ENCODE measurements around the gene LIMK2. TPM values are rescaled to one million over a fixed set of nuclear protein-coding genes. Genes with fewer than 3 reads are reported as not detected.

Gene LIMK2
- polyA plus RNA-seq, 1 donor from 2014 or later = 44.2 TPM

DNA sequence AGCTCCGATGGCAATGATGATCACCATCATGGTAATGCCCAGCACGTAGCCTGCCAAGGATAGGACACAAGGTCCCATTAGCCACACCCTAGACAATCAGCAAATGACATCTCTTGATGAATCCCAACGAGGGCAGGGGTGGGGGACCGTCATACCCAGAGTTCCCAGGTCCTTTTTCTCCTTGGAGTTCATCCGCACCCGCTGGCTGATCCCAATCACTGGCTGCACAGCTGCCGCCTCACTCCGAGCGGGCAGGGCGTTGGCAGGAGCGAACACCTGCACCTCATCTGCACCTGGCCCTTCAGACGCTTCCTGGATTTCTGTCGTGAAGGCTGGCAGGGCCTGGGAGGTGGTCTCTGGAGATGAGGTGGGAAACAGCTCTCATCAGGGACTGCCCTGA, 77.2 kb downstream of the LIMK2 start:
- no peak overlapping the region for H3K9ac ChIP-seq (ENCODE audit: low read length)

DNA sequence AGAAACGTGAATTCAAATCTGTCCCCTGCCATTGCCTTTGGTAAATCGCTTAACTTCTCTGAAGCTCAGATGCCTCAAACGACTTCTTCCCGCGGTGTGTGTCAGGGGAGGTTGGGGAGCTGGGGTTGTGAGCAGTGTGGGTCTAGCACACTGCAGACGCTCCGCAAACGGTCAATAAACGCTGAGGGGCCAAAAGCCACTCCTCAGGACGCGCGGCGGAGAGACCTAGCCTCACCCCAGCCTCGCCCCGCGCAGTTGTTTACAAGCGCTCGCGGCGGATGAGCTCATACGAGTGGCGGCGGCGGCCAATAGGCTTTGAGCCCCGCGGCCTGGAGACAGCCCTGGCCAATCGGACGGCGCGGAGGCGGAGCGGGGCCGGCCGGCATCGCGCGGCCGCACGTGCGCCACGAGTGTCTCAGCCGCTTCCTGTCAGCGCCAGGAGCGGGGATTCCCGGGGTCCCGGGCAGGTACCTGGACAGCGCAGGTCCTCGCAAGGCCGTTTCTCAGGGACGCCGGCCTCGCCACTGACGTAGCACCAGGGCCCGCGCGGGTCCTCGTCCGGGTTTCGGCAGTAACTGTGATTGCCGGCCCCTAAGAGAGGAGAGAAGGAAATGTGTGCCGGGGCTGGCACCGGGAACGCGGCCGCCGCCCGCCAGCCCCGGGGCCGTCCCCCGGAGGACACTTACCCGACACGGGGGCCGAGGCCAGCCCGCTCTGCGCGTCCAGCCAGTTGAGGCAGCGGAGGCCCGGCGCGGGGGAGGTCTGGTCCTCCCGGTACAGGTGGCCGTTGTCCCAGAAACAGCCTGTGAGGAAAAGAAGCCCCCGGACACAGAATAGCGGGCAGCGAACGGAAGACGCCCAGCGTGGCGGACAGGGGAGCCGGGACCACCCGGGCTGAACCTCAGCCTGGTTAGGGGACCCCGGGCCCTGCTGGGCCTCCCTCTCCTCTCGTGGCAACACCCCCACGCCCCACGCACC, 78.7 kb downstream of the LIMK2 start:
- no peaks in the 10 kb centered on the region for H3K79me2 ChIP-seq (replicated peaks; ENCODE audit: insufficient read depth, low read length)
- H2AFZ ChIP-seq (ENCODE audit: low read depth, low read length) = no peak overlapping the region
- H3K9me3 ChIP-seq (ENCODE audit: low read length) = no peaks in the 10 kb centered on the region
- H3K9me2 ChIP-seq (ENCODE audit: insufficient read depth, low read length) = no peaks in the 10 kb centered on the region
- peak overlapping the region; percentile 76 for H3K4me3 ChIP-seq (ENCODE audit: low read length)
- H3K9ac ChIP-seq (ENCODE audit: low read length) = peak overlapping the region; percentile 86
- H4K20me1 ChIP-seq (ENCODE audit: insufficient read depth) = no peaks in the 10 kb centered on the region
- H3K36me3 ChIP-seq (ENCODE audit: insufficient read depth, low read length) = no peaks in the 10 kb centered on the region
- peak overlapping the region; percentile 65 for H3K4me2 ChIP-seq (ENCODE audit: low read length)
- no peaks in the 10 kb centered on the region for H3F3A ChIP-seq (ENCODE audit: insufficient read depth, low read length, poor library complexity, severe bottlenecking)
- H3K27ac ChIP-seq (ENCODE audit: low read length) = no peak overlapping the region
- no peaks in the 10 kb centered on the region for H3K27me3 ChIP-seq (ENCODE audit: insufficient read depth, low read depth, low read length)
- TF ChIP-seq EZH2 (IDR thresholded peaks at IDR 0.05; ENCODE audit: borderline replicate concordance, insufficient read depth, low read length, poor library complexity, severe bottlenecking) = no peak
- TF ChIP-seq, protein P1, sequence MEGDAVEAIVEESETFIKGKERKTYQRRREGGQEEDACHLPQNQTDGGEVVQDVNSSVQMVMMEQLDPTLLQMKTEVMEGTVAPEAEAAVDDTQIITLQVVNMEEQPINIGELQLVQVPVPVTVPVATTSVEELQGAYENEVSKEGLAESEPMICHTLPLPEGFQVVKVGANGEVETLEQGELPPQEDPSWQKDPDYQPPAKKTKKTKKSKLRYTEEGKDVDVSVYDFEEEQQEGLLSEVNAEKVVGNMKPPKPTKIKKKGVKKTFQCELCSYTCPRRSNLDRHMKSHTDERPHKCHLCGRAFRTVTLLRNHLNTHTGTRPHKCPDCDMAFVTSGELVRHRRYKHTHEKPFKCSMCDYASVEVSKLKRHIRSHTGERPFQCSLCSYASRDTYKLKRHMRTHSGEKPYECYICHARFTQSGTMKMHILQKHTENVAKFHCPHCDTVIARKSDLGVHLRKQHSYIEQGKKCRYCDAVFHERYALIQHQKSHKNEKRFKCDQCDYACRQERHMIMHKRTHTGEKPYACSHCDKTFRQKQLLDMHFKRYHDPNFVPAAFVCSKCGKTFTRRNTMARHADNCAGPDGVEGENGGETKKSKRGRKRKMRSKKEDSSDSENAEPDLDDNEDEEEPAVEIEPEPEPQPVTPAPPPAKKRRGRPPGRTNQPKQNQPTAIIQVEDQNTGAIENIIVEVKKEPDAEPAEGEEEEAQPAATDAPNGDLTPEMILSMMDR (IDR thresholded peaks at IDR 0.05; ENCODE audit: poor library complexity, severe bottlenecking) = no peak
- TF ChIP-seq SMC3 (conservative IDR thresholded peaks at IDR 0.05; ENCODE audit: poor library complexity) = peak; percentile 32
- TF ChIP-seq TAF1 (IDR thresholded peaks at IDR 0.05; ENCODE audit: low read depth) = peak; percentile 21
- peak; percentile 49 for TF ChIP-seq EP300 (conservative IDR thresholded peaks at IDR 0.05; ENCODE audit: poor library complexity, severe bottlenecking)
- TF ChIP-seq, protein P2, sequence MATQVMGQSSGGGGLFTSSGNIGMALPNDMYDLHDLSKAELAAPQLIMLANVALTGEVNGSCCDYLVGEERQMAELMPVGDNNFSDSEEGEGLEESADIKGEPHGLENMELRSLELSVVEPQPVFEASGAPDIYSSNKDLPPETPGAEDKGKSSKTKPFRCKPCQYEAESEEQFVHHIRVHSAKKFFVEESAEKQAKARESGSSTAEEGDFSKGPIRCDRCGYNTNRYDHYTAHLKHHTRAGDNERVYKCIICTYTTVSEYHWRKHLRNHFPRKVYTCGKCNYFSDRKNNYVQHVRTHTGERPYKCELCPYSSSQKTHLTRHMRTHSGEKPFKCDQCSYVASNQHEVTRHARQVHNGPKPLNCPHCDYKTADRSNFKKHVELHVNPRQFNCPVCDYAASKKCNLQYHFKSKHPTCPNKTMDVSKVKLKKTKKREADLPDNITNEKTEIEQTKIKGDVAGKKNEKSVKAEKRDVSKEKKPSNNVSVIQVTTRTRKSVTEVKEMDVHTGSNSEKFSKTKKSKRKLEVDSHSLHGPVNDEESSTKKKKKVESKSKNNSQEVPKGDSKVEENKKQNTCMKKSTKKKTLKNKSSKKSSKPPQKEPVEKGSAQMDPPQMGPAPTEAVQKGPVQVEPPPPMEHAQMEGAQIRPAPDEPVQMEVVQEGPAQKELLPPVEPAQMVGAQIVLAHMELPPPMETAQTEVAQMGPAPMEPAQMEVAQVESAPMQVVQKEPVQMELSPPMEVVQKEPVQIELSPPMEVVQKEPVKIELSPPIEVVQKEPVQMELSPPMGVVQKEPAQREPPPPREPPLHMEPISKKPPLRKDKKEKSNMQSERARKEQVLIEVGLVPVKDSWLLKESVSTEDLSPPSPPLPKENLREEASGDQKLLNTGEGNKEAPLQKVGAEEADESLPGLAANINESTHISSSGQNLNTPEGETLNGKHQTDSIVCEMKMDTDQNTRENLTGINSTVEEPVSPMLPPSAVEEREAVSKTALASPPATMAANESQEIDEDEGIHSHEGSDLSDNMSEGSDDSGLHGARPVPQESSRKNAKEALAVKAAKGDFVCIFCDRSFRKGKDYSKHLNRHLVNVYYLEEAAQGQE (IDR thresholded peaks at IDR 0.05; ENCODE audit: borderline replicate concordance) = peak; percentile 36
- TF ChIP-seq RAD21 (conservative IDR thresholded peaks at IDR 0.05) = no peak

More for the DNA sequence above, 77.2 kb downstream of the LIMK2 start:
- TF ChIP-seq, protein P2 (IDR thresholded peaks at IDR 0.05; ENCODE audit: borderline replicate concordance) = no peak
- TF ChIP-seq, protein P1 (IDR thresholded peaks at IDR 0.05; ENCODE audit: poor library complexity, severe bottlenecking) = no peak
- TF ChIP-seq MXI1 (conservative IDR thresholded peaks at IDR 0.05; ENCODE audit: poor library complexity, severe bottlenecking) (no peak), EZH2 (IDR thresholded peaks at IDR 0.05; ENCODE audit: borderline replicate concordance, insufficient read depth, low read length, poor library complexity, severe bottlenecking) (no peak), POLR2AphosphoS5 (IDR thresholded peaks at IDR 0.05) (no peak), TAF1 (IDR thresholded peaks at IDR 0.05; ENCODE audit: low read depth) (no peak), SMC3 (conservative IDR thresholded peaks at IDR 0.05; ENCODE audit: poor library complexity) (no peak), RAD21 (conservative IDR thresholded peaks at IDR 0.05) (no peak), EP300 (conservative IDR thresholded peaks at IDR 0.05; ENCODE audit: poor library complexity, severe bottlenecking) (no peak)
- no peak overlapping the region for H2AFZ ChIP-seq (ENCODE audit: low read depth, low read length)
- no peak overlapping the region for H3K4me2 ChIP-seq (ENCODE audit: low read length)
- H3K36me3 ChIP-seq (ENCODE audit: insufficient read depth, low read length) = no peaks in the 10 kb centered on the region
- H3K27ac ChIP-seq (ENCODE audit: low read length) = no peak overlapping the region
- no peaks in the 10 kb centered on the region for H3K9me3 ChIP-seq (ENCODE audit: low read length)
- H3K27me3 ChIP-seq (ENCODE audit: insufficient read depth, low read depth, low read length) = no peaks in the 10 kb centered on the region
- H3K9me2 ChIP-seq (ENCODE audit: insufficient read depth, low read length) = no peaks in the 10 kb centered on the region
- no peak overlapping the region for H3K4me3 ChIP-seq (ENCODE audit: low read length)
- H4K20me1 ChIP-seq (ENCODE audit: insufficient read depth) = no peaks in the 10 kb centered on the region
- no peaks in the 10 kb centered on the region for H3F3A ChIP-seq (ENCODE audit: insufficient read depth, low read length, poor library complexity, severe bottlenecking)
- no peaks in the 10 kb centered on the region for H3K79me2 ChIP-seq (replicated peaks; ENCODE audit: insufficient read depth, low read length)

Data from neural cell (in vitro differentiated cells).